Raji (cell line): Measurements from ENCODE around the gene KDM8.

ENCODE experiments used
- POLR2A ChIP-seq: IDR thresholded peaks from 2 replicates; pipeline ENCODE4 v1.6.1; 2011; ENCODE audit warnings: low read depth, low read length, control low read depth; ENCODE audit not compliant: insufficient read depth

Gene KDM8

DNA sequence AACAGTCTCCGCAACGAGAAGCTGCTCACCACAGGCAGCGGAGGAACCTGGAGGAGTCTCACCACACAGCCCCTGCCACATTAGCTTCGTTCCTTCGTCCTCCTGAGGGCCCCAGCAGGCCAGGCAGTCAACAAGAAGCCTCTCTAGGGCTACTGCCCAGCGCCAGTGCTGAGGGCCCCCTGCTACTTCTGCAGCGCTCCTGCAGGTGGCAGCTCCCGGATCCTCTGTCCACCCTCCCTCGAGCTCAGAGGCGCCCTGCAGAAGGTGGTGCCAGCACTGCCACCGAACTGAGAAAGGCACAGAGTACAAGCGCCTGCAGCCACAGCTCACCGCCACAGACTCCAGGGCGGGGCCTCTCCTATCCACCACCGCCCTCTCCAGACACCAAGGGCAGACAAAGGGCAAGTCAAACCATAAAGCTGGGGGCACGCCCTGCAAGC is 27.3 kb downstream of the KDM8 start:
- TF ChIP-seq POLR2A: no peak

DNA sequence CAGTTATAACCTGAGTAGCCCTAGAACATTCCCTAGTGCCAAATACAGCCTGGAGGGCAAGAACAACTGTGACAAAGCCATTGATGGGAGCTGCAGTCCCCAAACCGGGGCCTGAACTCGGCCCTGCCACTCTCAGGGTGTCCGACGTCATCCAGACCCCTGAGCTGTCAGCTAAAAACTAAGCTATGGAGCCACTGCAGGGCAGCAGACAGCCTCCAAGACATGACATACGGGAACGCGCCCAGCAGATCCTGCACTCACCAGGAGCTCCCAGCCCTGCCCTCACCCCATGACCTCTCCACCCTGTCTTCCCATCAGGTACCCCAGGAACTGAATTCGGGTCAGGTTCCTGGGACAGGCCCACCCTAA is 28.4 kb downstream of the KDM8 start:
- no peak for TF ChIP-seq POLR2A

DNA sequence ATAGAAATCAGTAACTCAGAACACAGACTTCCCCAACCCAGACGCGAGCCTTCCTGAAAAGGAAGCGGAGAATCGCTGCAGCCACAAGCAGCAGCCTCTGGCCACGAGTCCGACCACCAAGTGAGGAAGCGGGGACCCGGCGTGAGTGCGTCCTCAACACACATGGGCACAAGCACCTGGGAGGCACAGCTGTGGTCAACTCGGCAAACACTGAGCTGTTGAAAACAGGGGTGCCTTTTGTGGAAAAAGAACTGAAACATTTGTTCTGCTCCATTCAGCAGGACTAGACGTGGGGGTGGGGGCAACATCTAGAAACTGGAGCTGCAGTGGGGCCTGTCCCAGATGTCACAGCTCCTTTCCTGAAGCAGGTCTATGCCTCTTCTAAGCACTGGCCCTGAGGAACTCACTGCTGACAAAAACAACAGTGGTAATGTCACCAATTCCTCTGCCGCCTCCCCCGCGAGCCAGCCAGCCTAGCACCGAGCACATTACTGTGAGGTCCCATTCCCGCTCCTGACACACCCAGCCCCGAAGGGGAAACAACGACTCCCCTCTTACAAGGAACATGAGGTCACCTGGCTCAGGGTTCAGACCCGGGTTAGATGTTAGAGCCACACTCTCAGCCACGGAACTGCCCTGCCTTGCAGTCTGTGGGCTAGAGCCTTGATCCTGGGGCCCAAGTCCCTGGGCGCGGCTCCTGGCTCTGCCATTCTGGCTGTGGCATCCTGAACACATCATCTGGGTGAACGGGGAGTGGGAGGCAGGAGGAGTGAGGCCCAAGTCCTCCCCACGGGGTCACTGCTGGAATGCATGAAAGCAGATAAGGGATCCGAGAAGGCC is 29.0 kb downstream of the KDM8 start:
- TF ChIP-seq POLR2A: no peak

DNA sequence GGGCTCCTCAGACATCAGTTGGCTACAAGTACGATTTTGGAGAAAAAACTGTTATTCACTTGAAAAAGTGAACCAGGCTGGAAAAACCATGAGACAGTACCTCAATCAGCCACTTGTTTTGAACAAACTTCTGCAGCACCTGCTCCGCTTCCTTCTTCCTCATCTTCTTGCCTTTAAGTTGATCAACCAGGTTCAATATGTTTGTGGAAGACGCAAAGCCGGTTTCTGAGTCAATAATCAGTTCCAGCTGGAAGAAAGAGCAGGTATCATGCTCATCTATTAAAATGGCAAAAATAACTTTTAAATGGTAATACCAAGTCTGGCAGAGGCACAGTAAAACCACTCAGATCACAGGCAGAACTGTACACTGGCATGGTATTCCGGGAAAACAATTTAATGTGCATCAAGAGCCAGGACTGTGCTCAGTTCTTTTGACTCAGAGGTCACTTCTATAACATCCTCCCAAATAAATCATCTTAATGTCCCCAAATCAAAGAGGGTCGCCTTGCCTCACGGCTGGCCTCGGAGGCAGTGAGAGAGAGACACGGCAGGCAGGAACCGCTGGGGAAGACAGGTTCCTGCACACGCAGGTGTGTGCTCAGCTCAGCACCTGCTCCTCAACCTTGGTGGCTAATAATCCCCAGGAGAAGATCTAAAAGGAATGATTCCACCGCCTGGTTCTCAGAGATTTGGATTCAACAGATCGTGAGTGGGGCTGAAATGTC is 29.7 kb downstream of the KDM8 start:
- no peak for TF ChIP-seq POLR2A

DNA sequence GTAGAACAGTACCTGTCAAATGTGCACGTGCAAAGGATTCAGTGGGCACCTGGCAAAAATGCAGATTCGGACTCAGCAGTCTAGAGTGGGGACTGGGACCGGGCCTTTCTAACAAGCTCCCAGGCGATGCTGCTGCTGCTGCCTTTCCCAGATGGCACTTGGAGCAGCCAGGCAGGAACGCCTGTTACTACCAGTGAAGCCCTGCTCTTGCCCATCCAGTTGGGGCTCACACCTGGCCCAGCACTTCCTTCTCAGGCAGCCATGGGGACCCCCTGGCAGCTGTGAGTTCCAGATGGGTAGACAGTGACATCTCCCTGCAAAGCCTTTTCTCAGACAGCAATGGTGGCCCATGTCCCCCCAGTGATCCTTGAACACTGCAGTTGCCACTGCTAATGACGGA is 30.4 kb downstream of the KDM8 start:
- TF ChIP-seq POLR2A: no peak

DNA sequence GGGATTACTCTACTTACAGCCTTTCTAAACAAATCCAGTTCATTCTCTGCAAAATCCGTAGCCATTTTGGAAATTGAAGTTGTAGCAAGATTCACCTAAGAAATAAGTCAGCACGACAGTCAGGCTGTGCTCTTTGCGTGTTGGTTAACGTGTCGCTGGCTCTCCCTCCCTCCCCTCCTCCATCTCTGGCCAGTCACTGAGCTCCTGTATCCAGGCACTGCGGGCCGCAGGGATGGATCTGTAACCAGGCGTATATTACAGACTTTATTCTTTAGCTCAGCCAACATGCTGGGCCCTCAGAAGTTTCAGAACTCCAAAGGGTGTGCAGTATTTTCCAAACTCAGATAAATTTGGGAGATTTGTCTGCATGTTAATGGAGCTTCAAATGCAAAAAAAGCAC is 30.8 kb downstream of the KDM8 start:
- TF ChIP-seq POLR2A: no peak

DNA sequence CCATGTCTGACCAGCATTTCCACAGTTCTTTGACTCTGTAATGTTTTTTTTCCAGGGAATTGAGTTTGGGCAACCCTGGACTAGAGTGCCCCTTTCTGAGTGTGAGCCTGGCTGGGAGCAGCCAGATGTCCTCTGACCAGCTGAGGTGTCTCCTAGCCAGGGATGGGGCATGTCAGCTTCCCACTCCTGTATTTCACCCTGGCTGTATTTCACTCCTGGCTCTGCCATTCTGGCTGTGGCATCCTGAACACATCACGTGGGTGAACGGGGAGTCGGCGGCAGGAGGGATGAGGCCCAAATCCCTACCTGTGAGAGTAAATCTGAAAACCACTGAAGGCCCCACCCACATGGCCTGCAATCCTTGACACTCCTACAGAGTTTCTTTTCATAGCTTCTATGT is 31.3 kb downstream of the KDM8 start:
- TF ChIP-seq POLR2A: no peak

DNA sequence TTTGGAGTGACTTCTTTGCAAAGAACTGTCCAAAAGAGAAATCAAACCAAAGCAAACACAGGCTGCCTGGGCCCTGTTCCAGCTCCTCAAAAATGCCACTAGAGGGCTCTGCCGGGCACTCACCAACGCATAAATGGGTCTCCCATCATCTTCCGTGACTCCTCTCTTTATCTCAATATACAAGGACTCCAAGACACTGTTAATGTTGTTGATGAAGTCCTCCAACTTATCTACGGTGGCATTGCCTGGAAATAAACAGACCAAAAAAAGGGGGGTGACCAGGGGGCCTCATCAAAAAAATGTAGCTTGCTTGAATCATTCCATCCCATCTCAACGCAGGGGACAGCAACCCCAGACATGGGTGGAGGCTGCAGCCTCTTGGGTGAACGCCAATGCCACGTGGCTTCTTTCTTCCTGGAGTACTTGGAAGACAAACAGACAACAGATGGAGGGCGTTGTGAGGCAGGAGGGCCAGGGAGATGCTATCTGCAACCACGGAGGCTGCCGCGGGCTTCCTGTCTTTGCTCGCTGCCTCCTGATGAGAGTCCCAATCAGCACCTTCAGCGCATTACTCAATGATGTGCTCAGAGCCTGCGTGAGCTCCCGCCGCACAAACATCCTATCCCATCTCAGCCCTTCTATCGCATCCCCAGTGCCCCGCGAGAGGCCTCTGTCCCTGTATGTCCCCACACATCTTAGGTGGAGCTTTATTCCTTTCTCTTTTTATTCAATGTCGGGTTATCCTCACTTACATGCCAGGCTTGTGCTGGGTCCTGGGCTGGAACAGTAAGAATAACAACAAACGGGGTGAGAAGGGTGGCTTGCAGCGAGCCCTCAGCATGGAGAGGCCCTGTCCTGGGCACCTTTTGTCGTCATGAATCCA is 32.0 kb downstream of the KDM8 start:
- TF ChIP-seq POLR2A: no peak

DNA sequence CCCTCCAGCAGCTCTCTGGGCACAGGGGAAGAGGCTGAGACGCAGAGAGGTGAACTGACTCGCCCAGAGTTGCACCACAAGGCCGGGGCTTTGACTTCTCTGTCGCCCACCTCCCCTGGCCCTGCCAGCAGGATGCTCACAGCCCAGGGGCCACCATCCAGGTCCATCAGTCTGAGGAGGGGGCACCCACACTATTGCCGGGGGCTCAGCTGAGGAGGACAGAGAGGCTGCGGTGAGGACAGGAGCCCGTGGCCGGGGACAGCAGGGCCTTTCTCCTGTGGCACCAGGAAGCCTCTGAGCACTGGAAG is 32.6 kb downstream of the KDM8 start:
- TF ChIP-seq POLR2A: no peak

DNA sequence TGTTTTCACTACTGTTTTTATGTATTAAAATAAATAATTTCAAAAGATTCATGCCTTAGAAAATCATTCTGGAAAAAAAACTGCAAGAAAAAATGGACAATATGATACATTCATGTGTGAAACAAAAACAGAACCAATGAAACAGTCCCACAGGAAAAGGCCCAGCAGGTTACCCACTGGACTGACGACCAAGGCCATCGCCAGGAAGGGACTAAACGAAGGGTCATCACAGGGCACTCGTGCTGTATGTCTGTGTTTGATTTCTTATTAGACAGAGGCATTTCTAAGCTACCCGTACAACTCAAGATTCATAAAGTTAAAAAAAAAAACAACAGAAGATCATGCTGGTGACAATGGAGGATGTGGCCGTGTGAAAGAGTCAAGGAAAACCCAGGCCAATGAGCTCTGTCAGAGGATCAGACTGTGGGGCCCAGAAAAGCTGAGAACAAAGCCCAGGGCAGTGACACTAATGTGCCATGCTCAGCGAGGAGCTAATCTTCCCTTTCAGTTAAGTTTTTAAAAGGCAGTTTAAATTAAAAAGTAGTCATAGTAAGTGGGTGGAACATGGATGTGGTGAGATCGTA is 33.4 kb downstream of the KDM8 start:
- no peak for TF ChIP-seq POLR2A

DNA sequence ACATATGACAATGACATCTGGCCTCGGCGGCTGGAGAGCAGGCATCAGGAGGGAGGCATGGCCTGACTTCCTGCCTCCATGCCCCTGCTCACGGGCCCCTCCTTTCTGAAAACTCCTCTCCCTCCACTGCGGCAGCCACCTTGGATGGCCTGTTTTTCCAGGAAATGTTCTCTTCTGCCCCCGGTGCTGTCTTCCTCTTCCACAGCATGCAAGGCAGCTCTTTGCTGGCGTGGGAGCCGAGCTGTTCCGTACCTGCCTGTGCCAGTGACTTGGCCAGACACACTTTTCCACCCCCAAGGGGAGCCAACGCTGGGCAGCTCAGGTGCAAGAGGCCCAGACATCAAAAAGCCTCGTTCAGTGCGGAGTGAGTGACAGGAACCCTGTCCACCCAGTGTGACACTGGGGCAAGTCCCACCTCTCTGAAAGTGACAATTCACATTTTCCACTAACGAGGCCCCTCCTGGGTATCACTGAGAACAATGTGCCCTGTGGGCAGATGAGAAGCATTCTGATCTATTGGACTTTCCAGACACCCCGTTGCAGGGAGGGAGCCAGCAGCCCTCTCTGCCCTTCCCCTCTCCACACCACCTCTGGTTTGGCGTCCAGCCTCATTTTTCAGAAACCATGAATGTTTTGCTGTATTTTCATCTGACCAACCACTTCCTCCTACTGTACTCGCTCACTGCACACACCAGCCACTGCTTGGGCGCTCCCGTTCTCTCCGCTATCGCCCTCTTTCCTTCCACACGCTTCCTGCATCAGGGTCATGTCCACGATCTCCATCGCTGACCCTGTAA is 34.1 kb downstream of the KDM8 start:
- no peak for TF ChIP-seq POLR2A

DNA sequence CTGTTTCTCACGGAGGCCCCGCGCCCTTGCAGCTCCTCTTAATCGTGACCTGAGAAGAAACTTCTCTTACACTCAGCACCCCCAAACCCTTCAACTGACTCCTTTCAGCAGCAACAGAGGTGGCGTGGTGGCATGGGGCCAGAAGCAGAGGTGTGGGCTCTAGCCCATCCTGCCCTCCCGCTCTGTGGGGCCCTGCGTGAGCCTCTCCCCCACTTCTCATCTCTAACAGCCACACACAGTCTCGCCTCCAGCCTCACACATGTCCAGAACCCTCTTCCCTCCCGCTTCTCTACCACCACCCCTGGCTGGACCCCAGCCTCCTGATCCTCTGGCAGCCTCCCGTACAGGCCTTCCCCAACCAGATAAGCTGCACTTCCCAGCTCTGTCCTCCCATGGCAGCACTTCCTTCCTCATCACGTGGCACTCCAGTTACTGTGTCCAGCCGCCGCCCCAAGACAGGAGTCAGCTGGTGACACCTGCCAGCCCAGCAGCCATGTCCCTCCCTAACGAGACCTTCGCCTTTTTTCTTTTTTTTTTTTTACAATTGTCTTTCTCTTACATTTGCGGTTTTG is 34.8 kb downstream of the KDM8 start:
- TF ChIP-seq POLR2A: no peak

DNA sequence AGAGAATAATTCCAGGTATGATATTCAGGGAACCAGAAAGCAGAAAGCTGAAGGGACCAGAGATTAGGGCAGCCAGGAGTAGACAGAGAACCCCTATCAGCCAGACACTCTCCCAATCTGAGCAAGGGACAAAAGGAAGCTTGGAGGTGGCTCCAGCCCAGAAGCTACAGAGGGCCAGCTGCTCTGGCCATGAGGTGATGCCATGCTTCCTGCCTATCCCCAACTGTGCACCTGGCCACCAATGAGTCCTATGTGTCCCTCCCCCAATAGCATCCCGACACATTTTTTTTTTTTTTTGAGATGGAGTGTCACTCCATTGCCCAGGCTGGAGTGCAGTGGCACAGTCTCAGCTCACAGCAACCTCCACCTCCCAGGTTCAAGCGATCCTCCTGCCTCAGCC is 35.3 kb downstream of the KDM8 start:
- no peak for TF ChIP-seq POLR2A

DNA sequence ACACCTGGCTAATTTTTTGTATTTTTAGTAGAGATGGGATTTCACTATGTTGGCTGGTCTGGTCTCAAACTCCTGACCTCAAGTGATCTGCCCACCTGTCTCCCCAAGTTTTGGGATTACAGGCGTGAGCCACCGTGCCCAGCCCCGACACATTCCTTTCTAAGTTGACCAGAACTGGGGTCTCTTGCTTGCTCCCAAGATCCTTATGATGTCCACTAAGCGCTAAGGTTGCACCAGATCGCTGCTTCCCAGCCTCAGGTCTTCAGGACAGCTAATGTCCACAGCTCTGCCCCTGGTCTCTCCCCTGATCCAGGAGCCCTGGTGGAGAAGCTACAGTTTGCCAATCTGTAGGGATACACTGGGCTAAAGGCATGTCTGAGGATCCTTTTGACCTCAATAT is 35.7 kb downstream of the KDM8 start:
- TF ChIP-seq POLR2A: no peak

DNA sequence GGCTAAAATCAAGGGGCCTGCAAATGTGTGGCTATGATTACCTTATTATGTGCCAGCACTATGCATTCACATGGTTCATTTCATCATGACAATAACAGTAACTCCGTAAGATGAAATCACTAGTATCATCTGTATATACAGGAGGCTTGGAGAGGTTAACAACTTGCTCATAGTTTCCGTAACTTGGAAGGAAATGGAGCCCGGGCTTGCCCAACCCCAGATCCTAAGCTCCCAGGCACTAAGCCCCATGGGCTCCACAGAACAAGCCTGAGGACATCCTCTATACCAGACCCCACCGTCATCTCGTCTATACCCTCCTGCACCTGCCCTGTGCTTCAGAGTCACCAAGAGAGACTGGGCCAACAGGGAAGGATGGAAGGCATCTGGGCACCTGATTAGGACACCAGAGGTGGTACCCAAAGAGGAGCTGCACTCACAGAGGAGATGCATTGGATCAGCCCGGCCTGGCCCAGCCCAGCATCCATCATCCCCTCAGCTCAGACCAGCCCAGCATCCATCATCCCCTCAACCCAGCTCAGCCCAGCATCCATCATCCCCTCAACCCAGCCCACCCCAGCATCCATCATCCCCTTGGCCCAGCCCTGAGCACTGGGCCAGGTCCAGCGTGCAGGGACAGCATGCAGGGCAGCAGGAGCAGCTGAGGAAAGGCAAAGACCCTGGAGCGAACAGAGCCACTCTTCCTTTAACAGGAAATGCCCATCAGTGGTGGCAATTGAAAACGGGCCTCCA is 36.8 kb downstream of the KDM8 start:
- no peak for TF ChIP-seq POLR2A
